CD4-positive, alpha-beta T cell (primary cell): ENCODE measurements around the gene UQCRQ. TPM values are rescaled to one million over a fixed set of nuclear protein-coding genes. Genes with fewer than 3 reads are reported as not detected.

ENCODE experiments used
- ATAC-seq: fragments of 200-7000 bp; cut with Tn5 transposase; one replicate; pipeline ENCODE4 v1.10.0; 2022; ENCODE audit warnings: mild to moderate bottlenecking; ENCODE audit not compliant: poor library complexity
- CTCF ChIA-PET: fragments of 350-600 bp; sonication (Branson Sonifier 250); formaldehyde crosslinking; loops from one replicate; lab custom pipeline; 2021; ENCODE audit warnings: antibody characterized with exemption, inconsistent platforms; lab: Charles Lee
- POLR2A ChIA-PET: fragments of 350-600 bp; sonication (Branson Sonifier 250); formaldehyde crosslinking; loops from one replicate; lab custom pipeline; 2021; ENCODE audit warnings: antibody characterized with exemption, inconsistent platforms; lab: Charles Lee
- DNase-seq, 14 experiments: peaks; one replicate each; pipeline ENCODE4 v3.0.0-alpha.2; 2013 to 2020; ENCODE audit warnings: mixed read lengths in 2 of 14
- H3K27ac ChIP-seq, 2 donors: one replicate each; pipeline versions ENCODE4 v1.5.1 to v1.7.0; 2013; ENCODE audit warnings: low read length in 2 of 2, low read depth in 1 of 2, mild to moderate bottlenecking in 1 of 2
- H3K27me3 ChIP-seq, 2 experiments: 1 replicate in 1 of 2; 2 replicates in 1 of 2; pipeline versions ENCODE4 v1.6.1 to v1.7.0; 2013; ENCODE audit warnings: low read length in 2 of 2, control low read depth in 1 of 2, mild to moderate bottlenecking in 1 of 2, moderate library complexity in 1 of 2; ENCODE audit not compliant: insufficient read depth in 2 of 2, control insufficient read depth in 1 of 2
- H3K36me3 ChIP-seq: one replicate; pipeline ENCODE4 v1.6.1; 2013; ENCODE audit warnings: low read length, control low read depth; ENCODE audit not compliant: insufficient read depth
- H3K4me1 ChIP-seq: one replicate; pipeline ENCODE4 v1.6.1; 2013; ENCODE audit warnings: low read length, control low read depth; ENCODE audit not compliant: insufficient read depth
- H3K4me3 ChIP-seq: one replicate; pipeline ENCODE4 v1.5.1; 2013; ENCODE audit warnings: mild to moderate bottlenecking, low read length, moderate library complexity
- H3K9me3 ChIP-seq, 2 experiments: 1 replicate in 1 of 2; 2 replicates in 1 of 2; pipeline versions ENCODE4 v1.6.1 to v1.7.0; 2013; ENCODE audit warnings: low read length in 2 of 2, mild to moderate bottlenecking in 2 of 2, control low read depth in 1 of 2, moderate library complexity in 1 of 2; ENCODE audit not compliant: control insufficient read depth in 1 of 2, insufficient read depth in 1 of 2
- H3K27ac Mint-ChIP-seq: one replicate; pipeline ENCODE4 v1.8.0; 2020; ENCODE audit warnings: mixed read lengths
- H3K27me3 Mint-ChIP-seq: one replicate; pipeline ENCODE4 v1.8.0; 2021; ENCODE audit warnings: mixed read lengths
- H3K36me3 Mint-ChIP-seq: one replicate; pipeline ENCODE4 v1.8.0; 2021; ENCODE audit warnings: low read depth, mixed read lengths
- H3K4me1 Mint-ChIP-seq: one replicate; pipeline ENCODE4 v1.8.0; 2021; ENCODE audit warnings: low read depth, mixed read lengths
- H3K4me3 Mint-ChIP-seq: one replicate; pipeline ENCODE4 v1.8.0; 2020; ENCODE audit warnings: mild to moderate bottlenecking, mixed read lengths
- H3K9me3 Mint-ChIP-seq: one replicate; pipeline ENCODE4 v1.8.0; 2020; ENCODE audit warnings: mixed read lengths
- intact Hi-C, 2 experiments: fragments of 100-400 bp; cut with DNase I in 1 of 2; cut with micrococcal nuclease in 1 of 2; formaldehyde crosslinking; loops; one replicate each; pipeline versions ENCODE4 v1.15.1 to v1.9.0; 2023 to 2025; cut with DNase I, micrococcal nuclease
- total RNA-seq, 174 experiments: library from RNA in 2 of 174; stranded (reverse) in 2 of 174; gene quantifications; one replicate each; pipeline ENCODE4 v1.2.3 and lab custom pipeline; 2021 to 2026
- TF ChIP-seq, protein P1 (sequence below): fragments of 200-600 bp; IDR thresholded peaks from one replicate; pipeline ENCODE4 v1.8.0; 2022; ENCODE audit warnings: antibody characterized with exemption, mild to moderate bottlenecking

The UQCRQ gene
- total RNA-seq, 2 experiments from 2014 or later, result 119 to 132 TPM

DNA sequence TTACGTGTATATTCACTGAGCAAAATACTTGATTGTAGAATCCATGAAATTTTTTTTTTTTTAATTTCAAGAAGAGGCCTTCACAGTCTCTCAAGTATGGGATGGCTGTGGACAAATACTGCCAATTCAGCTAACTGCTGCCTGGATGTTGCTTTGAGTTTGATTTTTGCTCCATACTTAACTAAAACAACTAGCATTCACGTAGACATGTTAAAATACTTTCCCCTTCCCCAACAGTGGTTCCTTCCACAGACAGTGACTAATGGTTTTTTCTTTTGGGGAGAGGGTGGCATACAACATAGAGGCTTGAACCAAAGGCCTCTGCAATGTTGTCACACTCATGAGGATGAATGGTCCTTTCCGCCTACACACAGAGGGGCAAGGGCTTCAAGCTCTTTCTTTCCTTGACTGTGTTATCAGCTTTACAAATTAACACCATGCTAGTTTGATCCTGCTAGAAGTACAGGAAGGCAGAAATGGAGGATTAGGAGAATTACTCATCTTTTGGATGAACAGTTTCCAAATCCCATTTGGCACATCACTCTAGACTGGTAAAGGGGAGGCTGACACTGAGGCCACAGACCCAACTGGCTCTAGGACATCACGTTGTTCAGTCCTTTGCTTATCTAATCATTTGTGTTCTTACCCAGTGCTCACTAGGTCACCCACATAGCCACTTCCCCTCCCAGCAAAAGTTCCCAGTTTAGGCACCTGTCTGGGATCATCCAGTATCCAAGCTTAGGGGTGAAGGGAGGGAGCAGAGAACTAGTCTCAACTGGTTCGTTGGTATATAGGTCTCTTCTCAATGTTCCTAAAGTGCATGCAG lies 5.2 kb downstream of the UQCRQ start:
- TF ChIP-seq, protein P1, sequence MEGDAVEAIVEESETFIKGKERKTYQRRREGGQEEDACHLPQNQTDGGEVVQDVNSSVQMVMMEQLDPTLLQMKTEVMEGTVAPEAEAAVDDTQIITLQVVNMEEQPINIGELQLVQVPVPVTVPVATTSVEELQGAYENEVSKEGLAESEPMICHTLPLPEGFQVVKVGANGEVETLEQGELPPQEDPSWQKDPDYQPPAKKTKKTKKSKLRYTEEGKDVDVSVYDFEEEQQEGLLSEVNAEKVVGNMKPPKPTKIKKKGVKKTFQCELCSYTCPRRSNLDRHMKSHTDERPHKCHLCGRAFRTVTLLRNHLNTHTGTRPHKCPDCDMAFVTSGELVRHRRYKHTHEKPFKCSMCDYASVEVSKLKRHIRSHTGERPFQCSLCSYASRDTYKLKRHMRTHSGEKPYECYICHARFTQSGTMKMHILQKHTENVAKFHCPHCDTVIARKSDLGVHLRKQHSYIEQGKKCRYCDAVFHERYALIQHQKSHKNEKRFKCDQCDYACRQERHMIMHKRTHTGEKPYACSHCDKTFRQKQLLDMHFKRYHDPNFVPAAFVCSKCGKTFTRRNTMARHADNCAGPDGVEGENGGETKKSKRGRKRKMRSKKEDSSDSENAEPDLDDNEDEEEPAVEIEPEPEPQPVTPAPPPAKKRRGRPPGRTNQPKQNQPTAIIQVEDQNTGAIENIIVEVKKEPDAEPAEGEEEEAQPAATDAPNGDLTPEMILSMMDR, result no peak
- Histone ChIP-seq H3K9me3 (no peaks in the 10 kb centered on the region), H3K36me3 (peaks cover 32% of the 10 kb centered on the region), H3K27me3 (no peaks in the 10 kb centered on the region), H3K4me1 (peaks cover 11% of the 10 kb centered on the region), H3K4me3 (no peak overlapping the region), H3K27ac (no peak overlapping the region)
- ChIA-PET CTCF (no interaction called here), POLR2A (interaction anchor here (1.2 kb wide), 1 partner anchor 91 kb away, joined by 5 read pairs; no protein-coding TSS in a partner anchor)
- Mint-ChIP-seq H3K4me3 (no peak overlapping the region), H3K27me3 (no peaks in the 10 kb centered on the region), H3K4me1 (peaks cover 19% of the 10 kb centered on the region), H3K9me3 (no peaks in the 10 kb centered on the region), H3K36me3 (peaks cover 58% of the 10 kb centered on the region), H3K27ac (peak overlapping the region; percentile 39)
- no peak for DNase-seq
- ATAC-seq, result no peak
- intact Hi-C loops, result no loop called here

DNA sequence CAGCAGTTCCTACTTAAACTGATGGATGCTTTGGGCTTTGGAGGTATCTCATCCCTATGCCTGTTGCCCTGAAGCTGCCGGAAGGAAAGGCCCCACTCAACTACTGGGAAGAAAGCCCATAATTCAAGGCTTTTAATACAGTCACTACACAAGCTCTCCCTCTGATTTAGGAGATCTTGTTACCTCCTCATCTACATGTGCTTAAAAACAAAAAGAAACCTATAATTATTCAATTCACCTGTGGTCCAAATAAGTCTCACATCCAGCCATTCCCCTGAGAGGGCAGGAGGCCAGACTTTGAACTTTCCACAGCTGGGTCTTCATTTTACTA lies 6.3 kb downstream of the UQCRQ start:
- Mint-ChIP-seq H3K4me1 (peaks cover 10% of the 10 kb centered on the region), H3K27me3 (no peaks in the 10 kb centered on the region), H3K9me3 (no peaks in the 10 kb centered on the region), H3K36me3 (peaks cover 58% of the 10 kb centered on the region), H3K27ac (peak overlapping the region; percentile 71), H3K4me3 (no peak overlapping the region)
- H3K27ac ChIP-seq, result no peak overlapping the region
- TF ChIP-seq, protein P1, result no peak
- no peaks in the 10 kb centered on the region for H3K27me3 ChIP-seq
- H3K9me3 ChIP-seq, result no peaks in the 10 kb centered on the region
- DNase-seq, result no peak
- POLR2A ChIA-PET, result no interaction called here
- no peak for ATAC-seq
- peaks cover under 1% of the 10 kb centered on the region for H3K4me1 ChIP-seq
- CTCF ChIA-PET, result no interaction called here
- peaks cover 29% of the 10 kb centered on the region for H3K36me3 ChIP-seq
- no peak overlapping the region for H3K4me3 ChIP-seq
- intact Hi-C loops, result no loop called here

DNA sequence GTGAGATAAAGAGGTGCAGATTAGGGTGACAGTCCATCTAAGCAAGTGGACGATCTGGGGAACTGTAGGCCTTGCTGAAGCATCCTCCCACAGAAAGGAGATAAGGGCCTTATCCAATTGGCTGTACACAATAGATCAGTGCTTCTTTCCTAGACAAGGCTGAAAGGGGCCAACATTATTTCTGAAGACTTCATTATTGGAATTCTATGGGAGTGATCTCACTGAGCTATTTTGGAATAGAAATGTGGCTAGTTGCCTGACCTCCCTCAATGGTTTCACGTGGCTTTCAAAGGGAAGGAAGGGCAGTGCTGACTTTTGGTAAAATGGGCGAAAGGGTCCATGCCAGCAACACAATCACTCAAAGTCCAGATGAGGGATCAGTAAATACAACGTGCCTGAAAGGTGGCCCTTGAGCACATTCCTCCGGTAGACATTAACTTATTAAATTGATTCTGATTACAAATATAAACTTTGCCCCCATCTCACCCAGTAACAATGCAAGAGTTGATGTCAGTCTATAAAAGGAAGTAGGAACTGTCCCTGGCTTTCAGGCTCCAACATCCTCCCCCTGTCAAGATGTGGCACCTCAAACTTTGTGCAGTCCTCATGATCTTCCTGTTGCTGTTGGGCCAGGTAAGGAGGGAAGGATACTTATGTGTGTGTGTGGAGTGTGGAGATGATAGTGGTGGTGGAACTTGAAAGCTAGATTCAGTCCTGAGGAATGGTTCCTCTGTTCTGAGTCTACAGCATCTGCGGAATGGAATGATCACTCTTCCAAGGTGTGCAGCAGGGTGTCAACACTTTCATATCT lies 6.9 kb downstream of the UQCRQ start, which contains the start of gene LEAP2:
LEAP2 (plus strand) TSS at position 550 of the 811 bp plus-strand sequence; CDS start at position 577, 27 bp downstream.
- Histone ChIP-seq H3K4me3 (no peak within 1 kb of the TSS), H3K9me3 (no peaks in the 10 kb centered on the region), H3K36me3 (peaks cover 30% of the 10 kb centered on the region), H3K27ac (no peak within 1 kb of the TSS), H3K4me1 (no peaks in the 10 kb centered on the region), H3K27me3 (no peaks in the 10 kb centered on the region)
- no peak within 1 kb of the TSS for H3K4me3 Mint-ChIP-seq
- peak within 1 kb of the TSS; percentile 71 for H3K27ac Mint-ChIP-seq
- intact Hi-C loops, result no loop called here
- no peak for ATAC-seq
- peaks cover 6% of the 10 kb centered on the region for H3K4me1 Mint-ChIP-seq
- no peak for DNase-seq
- H3K27me3 Mint-ChIP-seq, result no peaks in the 10 kb centered on the region
- ChIA-PET POLR2A (no interaction called here), CTCF (interaction anchor here (0.8 to 2.0 kb wide), 2 partner anchors 10 to 44 kb away, joined by 3 to 6 read pairs; no protein-coding TSS in a partner anchor)
- no peaks in the 10 kb centered on the region for H3K9me3 Mint-ChIP-seq
- peaks cover 58% of the 10 kb centered on the region for H3K36me3 Mint-ChIP-seq
- TF ChIP-seq, protein P1, result no peak
